ENCODE results near the gene RPS3. TPM values are rescaled to one million over a fixed set of nuclear protein-coding genes. Genes with fewer than 3 reads are reported as not detected.

RPS3 gene
- polyA plus RNA-seq (2011; rRNA removed) (3,005 and 3,406 TPM in 2 replicates), polyA minus RNA-seq (2011; rRNA and poly(A)+ RNA removed) (700 and 1,218 TPM in 2 replicates)

DNA sequence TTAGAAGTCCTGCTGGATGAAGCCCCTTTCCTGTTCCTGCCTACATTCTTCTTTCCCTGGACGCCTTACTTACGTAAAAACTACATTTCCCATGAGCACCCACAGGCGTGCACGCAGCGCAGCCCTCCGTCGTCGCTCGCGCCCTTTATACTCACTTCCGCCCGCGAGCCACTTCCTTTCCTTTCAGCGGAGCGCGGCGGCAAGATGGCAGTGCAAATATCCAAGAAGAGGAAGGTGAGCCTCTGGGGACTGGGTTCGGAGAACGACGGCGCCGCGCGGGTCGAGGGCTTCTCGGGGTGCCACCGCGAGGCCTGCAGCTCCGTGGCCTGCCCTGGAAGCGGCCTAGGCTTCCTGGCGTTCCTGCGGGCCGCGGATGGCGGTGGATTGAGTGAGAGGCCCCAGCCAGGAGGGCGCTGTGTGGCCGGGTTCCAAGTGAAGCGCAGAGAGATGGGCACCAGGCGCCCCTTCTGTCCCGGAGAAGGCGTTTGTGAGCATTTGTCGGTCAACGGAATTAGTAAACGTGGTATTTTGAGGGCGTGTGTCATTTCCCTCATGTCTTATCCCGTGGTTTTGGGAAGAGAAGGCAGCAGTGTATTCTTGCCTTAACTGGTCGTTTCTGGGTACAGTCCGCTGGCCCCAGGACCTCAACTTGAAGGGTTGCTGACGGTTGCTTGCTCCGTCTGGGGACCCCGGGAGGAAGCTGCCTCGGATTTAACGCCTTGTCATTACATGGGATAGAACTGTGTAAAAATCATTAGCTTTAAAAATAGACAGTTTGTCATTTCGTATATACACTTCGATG, at the start of gene RPS3:
Gene RPS3, plus strand, starts transcription at position 175 of the 802 bp plus-strand sequence. Its CDS starts 30 bp downstream, at position 205.
- TF ChIP-seq, protein P1, sequence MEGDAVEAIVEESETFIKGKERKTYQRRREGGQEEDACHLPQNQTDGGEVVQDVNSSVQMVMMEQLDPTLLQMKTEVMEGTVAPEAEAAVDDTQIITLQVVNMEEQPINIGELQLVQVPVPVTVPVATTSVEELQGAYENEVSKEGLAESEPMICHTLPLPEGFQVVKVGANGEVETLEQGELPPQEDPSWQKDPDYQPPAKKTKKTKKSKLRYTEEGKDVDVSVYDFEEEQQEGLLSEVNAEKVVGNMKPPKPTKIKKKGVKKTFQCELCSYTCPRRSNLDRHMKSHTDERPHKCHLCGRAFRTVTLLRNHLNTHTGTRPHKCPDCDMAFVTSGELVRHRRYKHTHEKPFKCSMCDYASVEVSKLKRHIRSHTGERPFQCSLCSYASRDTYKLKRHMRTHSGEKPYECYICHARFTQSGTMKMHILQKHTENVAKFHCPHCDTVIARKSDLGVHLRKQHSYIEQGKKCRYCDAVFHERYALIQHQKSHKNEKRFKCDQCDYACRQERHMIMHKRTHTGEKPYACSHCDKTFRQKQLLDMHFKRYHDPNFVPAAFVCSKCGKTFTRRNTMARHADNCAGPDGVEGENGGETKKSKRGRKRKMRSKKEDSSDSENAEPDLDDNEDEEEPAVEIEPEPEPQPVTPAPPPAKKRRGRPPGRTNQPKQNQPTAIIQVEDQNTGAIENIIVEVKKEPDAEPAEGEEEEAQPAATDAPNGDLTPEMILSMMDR (IDR thresholded peaks at IDR 0.05; ENCODE audit: insufficient read depth, low read depth, low read length), result peak; percentile 23; the same call in 1 of the 2 replicates
- ChIA-PET CTCF (interaction anchor here (0.6 to 2.7 kb wide), 3 partner anchors 11 to 153 kb away, joined by 3 to 10 read pairs (median 4); no protein-coding TSS in a partner anchor), POLR2A (no interaction called here)
- DNase-seq (ENCODE audit: low read depth), result peak; percentile 63
- Histone ChIP-seq H3K4me3 (ENCODE audit: low read depth, low read length) (peak within 1 kb of the TSS; percentile 69), H3K36me3 (ENCODE audit: control insufficient read depth, insufficient read depth, low read length) (peaks cover 19% of the 10 kb centered on the region), H3K27me3 (ENCODE audit: control insufficient read depth, insufficient read depth, low read length) (peaks cover 2% of the 10 kb centered on the region; the same call in 1 of the 2 replicates)

DNA sequence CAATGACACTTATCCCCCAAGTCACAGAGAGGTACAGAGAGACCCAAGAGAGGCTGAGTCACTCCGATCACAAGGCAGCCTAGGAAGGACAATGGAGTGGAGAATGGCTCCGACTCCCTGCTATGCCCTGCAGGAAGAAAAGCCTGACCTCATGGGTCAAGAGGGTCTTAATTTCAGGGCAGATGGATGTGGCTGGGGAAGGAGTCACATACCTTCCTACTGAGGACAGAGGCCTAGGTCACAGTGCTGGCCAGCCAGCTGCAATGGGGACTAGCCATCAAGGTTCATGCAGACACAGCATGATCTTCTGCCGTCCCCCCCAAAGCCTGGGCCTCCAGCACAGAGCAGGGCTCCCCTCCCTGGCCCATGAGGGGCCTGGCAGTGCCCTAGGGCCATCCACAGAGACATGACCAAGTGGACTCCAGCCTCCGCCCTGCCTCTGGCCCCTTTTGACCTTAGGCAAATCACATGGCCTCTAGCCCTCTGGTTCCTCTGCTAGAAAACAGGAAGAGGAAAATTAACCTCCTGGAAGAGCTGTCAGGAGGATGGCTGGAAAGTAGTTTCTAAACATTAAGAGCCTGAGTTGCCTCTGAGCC, 49.7 kb upstream of the RPS3 start:
- no peak for DNase-seq (ENCODE audit: low read depth)
- POLR2A ChIA-PET, result no interaction called here
- H3K4me3 ChIP-seq (ENCODE audit: low read depth, low read length), result no peak overlapping the region
- H3K36me3 ChIP-seq (ENCODE audit: control insufficient read depth, insufficient read depth, low read length), result no peaks in the 10 kb centered on the region
- H3K27me3 ChIP-seq (ENCODE audit: control insufficient read depth, insufficient read depth, low read length), result no peaks in the 10 kb centered on the region
- TF ChIP-seq, protein P1 (IDR thresholded peaks at IDR 0.05; ENCODE audit: insufficient read depth, low read depth, low read length), result no peak
- CTCF ChIA-PET, result interaction anchor here (0.6 to 1.9 kb wide), 6 partner anchors 8 to 70 kb away, joined by 3 to 6 read pairs (median 4); no protein-coding TSS in a partner anchor

DNA sequence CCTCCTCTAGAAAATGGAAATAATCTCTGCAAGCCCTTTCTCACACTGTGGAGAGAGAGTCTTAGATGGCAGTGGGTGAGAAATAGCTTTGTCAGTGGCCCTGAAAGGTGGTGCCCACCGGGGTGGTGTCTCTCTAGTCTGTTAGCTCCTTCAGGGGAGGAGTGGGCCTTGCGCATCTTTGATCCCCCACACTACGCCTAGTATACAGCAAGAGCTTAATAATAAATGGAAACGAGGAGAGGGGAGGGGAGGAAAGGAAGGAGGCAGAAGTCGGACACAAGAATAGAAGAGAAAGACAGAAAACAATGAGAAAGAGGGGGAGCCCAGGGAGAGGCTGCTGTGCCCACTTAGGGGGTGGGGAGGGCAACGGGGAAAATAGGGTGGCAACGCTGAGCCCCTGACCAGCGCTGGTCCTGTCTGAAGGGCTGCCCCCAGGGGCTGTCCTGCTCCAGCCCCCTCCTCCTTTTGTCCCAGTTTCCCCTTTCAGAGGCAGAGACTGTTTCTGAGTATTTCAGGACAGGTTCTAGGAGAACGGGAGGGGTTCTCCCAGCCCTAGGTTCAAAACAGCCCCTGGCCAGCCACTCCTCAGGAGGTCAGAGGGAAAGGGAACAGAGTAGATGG, 49.1 kb upstream of the RPS3 start:
- H3K4me3 ChIP-seq (ENCODE audit: low read depth, low read length), result no peak overlapping the region; the same call in 1 of the 2 replicates
- ChIA-PET POLR2A (no interaction called here), CTCF (interaction anchor here (0.6 to 2.1 kb wide), 7 partner anchors 9 to 71 kb away, joined by 3 to 6 read pairs (median 4); no protein-coding TSS in a partner anchor)

DNA sequence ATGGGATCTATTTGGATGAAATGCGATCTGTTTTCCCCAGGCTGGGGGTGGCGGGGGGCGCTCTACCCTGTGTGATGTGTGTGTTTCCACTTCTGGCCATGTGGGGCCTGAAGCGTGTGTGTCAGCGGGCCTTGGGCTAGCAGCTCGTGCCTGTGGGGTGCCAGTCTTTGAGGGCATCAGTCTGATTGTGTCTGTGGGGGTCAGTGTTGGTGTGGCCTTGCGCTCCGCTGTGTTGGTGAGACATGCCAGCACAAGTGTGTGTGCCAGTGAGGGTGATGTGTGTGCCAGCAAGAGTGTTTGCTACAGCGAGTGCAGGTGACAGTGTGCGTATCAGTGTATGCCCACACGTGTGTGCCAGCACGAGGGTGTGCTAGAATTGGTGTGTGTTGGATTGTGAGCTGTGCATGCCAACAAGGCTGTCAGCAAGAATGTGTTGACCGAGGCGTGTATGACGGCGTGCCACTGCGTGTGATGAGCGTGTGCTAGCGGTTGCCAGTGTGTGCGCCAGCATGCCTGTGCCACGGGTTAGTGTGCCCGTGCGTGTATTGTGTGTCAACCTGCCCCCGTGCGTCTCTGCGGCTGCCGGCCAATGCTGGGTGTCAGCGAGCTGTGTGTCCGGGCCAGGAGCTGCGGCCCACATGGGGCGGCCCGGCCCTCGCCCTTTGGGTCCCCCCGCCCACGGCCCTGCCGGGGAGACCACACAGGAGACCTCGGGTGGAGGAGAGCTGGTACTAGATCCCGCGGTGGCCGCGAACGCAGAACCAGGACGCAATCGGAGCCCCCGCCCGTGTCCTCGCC, 48.4 kb upstream of the RPS3 start:
- no peaks in the 10 kb centered on the region for H3K27me3 ChIP-seq (ENCODE audit: control insufficient read depth, insufficient read depth, low read length)
- no peak for DNase-seq (ENCODE audit: low read depth)
- H3K4me3 ChIP-seq (ENCODE audit: low read depth, low read length), result peak overlapping the region; percentile 53
- ChIA-PET CTCF (interaction anchor here (0.6 to 2.1 kb wide), 5 partner anchors 11 to 71 kb away, joined by 3 to 6 read pairs (median 4); no protein-coding TSS in a partner anchor), POLR2A (no interaction called here)
- H3K36me3 ChIP-seq (ENCODE audit: control insufficient read depth, insufficient read depth, low read length), result no peaks in the 10 kb centered on the region
- TF ChIP-seq, protein P1 (IDR thresholded peaks at IDR 0.05; ENCODE audit: insufficient read depth, low read depth, low read length), result 0 out of 2 replicates have a peak, but pooled peaks have one; percentile 0

More for the DNA sequence above, 49.1 kb upstream of the RPS3 start:
- H3K27me3 ChIP-seq (ENCODE audit: control insufficient read depth, insufficient read depth, low read length), result no peaks in the 10 kb centered on the region
- H3K36me3 ChIP-seq (ENCODE audit: control insufficient read depth, insufficient read depth, low read length), result no peaks in the 10 kb centered on the region
- DNase-seq (ENCODE audit: low read depth), result no peak
- TF ChIP-seq, protein P1 (IDR thresholded peaks at IDR 0.05; ENCODE audit: insufficient read depth, low read depth, low read length), result no peak

Data from BJ (cell line).